PC-3 (cell line): Measurements from ENCODE around the gene TNNT2. TPM values are rescaled to one million over a fixed set of nuclear protein-coding genes. Genes with fewer than 3 reads are reported as not detected.
A peak's percentile ranks its signal among the peaks of the same experiment; 100 is the strongest.

ENCODE experiments used
- ATAC-seq: fragments of 200-7000 bp; cut with Tn5 transposase; 2 replicates; pipeline ENCODE4 v1.9.1; 2020; ENCODE audit warnings: mild to moderate bottlenecking, moderate library complexity
- BruUV-seq: library from RNA; stranded (reverse); fragments of 400-500 nt; replicated peaks from 2 replicates; lab custom pipeline; 2021; lab: Mats Ljungman, UMichigan
- CTCF ChIA-PET: fragments of 300-600 bp; sonication (Branson Sonifier 250); formaldehyde crosslinking; loops from one replicate; lab custom pipeline; 2022; ENCODE audit warnings: antibody characterized with exemption; lab: Charles Lee
- POLR2A ChIA-PET: fragments of 300-600 bp; sonication (Branson Sonifier 250); formaldehyde crosslinking; loops from one replicate; lab custom pipeline; 2022; ENCODE audit warnings: antibody characterized with exemption; ENCODE audit not compliant: unreplicated experiment; lab: Charles Lee
- DNase-seq: peaks from one replicate; pipeline ENCODE4 v3.0.0-alpha.2; 2015
- H2AFZ ChIP-seq: fragments of 300-600 bp; sonication (generic); 2 replicates; pipeline ENCODE4 v1.6.0; 2016; ENCODE audit warnings: antibody characterized with exemption, low read length
- H3F3A ChIP-seq: fragments of 300-600 bp; sonication (generic); one replicate; pipeline ENCODE4 v1.6.0; 2017; ENCODE audit warnings: antibody characterized with exemption, low read length, control low read depth, mild to moderate bottlenecking; ENCODE audit not compliant: unreplicated experiment
- H3K27ac ChIP-seq: fragments of 300-600 bp; sonication (generic); 2 replicates; pipeline ENCODE4 v1.5.1; 2016; ENCODE audit warnings: mild to moderate bottlenecking, low read length
- H3K27me3 ChIP-seq: fragments of 300-600 bp; sonication (generic); 2 replicates; pipeline ENCODE4 v1.6.1; 2016; ENCODE audit warnings: low read length, mixed read lengths
- H3K36me3 ChIP-seq: fragments of 300-600 bp; sonication (generic); 2 replicates; pipeline ENCODE4 v1.6.1; 2016; ENCODE audit warnings: low read depth, mixed run types, low read length, mixed read lengths
- H3K4me1 ChIP-seq: fragments of 300-600 bp; sonication (generic); 2 replicates; pipeline ENCODE4 v1.5.1; 2016; ENCODE audit warnings: low read length; ENCODE audit not compliant: insufficient read depth
- H3K4me2 ChIP-seq: fragments of 300-600 bp; sonication (generic); 2 replicates; pipeline ENCODE4 v1.6.0; 2016; ENCODE audit warnings: low read length
- H3K4me3 ChIP-seq: fragments of 300-600 bp; sonication (generic); 2 replicates; pipeline ENCODE4 v1.5.1; 2016; ENCODE audit warnings: mild to moderate bottlenecking, low read length, mixed read lengths
- H3K79me2 ChIP-seq: fragments of 300-600 bp; sonication (generic); 2 replicates; pipeline ENCODE4 v1.6.1; 2017; ENCODE audit warnings: low read length, mixed read lengths
- H3K9ac ChIP-seq: fragments of 300-600 bp; sonication (generic); 2 replicates; pipeline ENCODE4 v1.6.0; 2016; ENCODE audit warnings: mild to moderate bottlenecking, low read length
- H3K9me2 ChIP-seq: fragments of 300-600 bp; sonication (generic); replicated peaks from 2 replicates; pipeline ENCODE4 v1.6.1; 2016; ENCODE audit warnings: mixed run types, low read length, mixed read lengths
- H3K9me3 ChIP-seq: fragments of 300-600 bp; sonication (generic); 2 replicates; pipeline ENCODE4 v1.6.1; 2016; ENCODE audit warnings: low read length, mixed read lengths
- H4K20me1 ChIP-seq: fragments of 300-600 bp; sonication (generic); 2 replicates; pipeline ENCODE4 v1.6.1; 2016; ENCODE audit warnings: low read length, mixed read lengths
- EZH2 ChIP-seq: fragments of 300-600 bp; sonication (generic); IDR thresholded peaks from one replicate; pipeline ENCODE4 v1.6.1; 2017; ENCODE audit warnings: antibody characterized with exemption, mild to moderate bottlenecking, low read length; ENCODE audit not compliant: unreplicated experiment
- EZH2phosphoT487 ChIP-seq: fragments of 300-600 bp; sonication (generic); IDR thresholded peaks from 2 replicates; pipeline ENCODE4 v1.6.1; 2018; ENCODE audit warnings: mild to moderate bottlenecking, antibody characterized with exemption, low read length, borderline replicate concordance
- intact Hi-C: fragments of 100-400 bp; cut with micrococcal nuclease; formaldehyde crosslinking; loops from 2 replicates; pipeline ENCODE4 v1.9.0; 2023
- total RNA-seq: library from RNA; depleted of rRNA; stranded (reverse); fragments of >200 nt; gene quantifications from 2 replicates; pipeline ENCODE4 v1.2.3, GENCODE V29; 2014; rRNA removed
- TF ChIP-seq, protein P1 (sequence below): fragments of 300-600 bp; sonication (generic); conservative IDR thresholded peaks from 2 replicates; pipeline ENCODE4 v1.5.1; 2017; ENCODE audit warnings: antibody characterized with exemption, low read depth, mild to moderate bottlenecking, low read length

TNNT2 gene
- total RNA-seq, 1 experiment from 2014 or later, result 1.1 TPM

DNA sequence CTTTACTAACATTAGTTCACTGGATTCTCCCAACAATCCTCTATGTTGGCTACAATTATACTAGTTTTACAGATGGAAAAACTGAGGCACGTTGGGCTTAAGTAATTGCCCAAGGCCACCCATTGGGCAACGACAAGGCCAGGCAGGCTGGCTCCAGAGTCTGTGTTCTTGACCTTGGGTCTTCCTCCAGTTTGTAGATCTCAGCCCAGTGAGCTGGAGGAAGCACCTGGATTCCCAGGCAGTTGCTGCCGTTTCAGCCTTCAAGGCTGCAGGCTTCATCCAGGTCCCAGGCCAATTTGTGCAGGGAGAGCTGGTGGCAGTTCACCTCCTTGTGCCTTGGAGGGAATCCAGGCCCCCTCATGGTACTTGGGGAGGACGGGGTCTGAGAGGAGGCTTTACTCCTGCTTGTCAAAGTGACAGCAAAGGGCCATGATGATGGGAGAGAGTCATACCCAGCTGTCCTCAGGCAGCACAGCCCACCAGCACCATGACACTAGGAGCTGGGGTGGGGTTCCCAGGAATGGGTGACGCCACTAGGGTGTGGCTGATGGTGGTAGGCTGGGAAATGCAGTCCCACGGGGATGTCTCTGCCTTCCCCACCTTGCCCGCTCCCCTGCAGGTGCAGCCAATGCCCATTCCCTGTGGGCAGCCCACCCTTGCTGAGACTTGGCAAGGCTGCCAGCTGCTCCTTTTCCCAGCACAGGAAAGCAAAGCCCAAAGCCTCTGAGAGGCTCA lies 67.1 kb downstream of the TNNT2 start:
- POLR2A ChIA-PET, result interaction anchor here (0.5 to 3.7 kb wide), 4 partner anchors 22 to 44 kb away, joined by 3 to 17 read pairs (median 8); partner anchors contain the start of gene PKP1
- no peak overlapping the region for H3K4me3 ChIP-seq

DNA sequence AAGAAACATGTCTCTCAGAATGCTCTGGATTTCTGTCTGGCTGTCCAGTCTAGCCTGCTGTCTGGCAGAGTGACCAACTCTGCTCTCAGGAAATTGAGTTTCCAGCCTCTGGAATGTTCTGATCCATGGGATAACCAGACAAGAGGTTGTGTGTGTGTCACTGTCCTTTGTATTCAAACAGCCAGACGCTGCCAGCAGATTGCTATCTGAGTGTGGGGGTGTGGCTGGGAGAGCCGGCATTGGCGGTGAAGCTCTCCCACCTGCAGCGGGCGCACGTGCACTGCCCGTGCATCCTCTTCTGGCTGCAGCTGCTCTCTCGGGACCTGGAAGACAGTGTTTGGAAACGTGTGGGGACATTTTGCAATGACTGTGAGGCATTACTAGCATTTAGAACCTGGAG lies 68.1 kb downstream of the TNNT2 start:
- Histone ChIP-seq H3K27ac (peak overlapping the region; percentile 89), H3K9ac (peak overlapping the region; percentile 83), H3K4me2 (peak overlapping the region; percentile 74), H3K9me3 (no peaks in the 10 kb centered on the region), H3K79me2 (peaks cover 83% of the 10 kb centered on the region), H3K9me2 (no peaks in the 10 kb centered on the region), H3K27me3 (no peaks in the 10 kb centered on the region), H3F3A (peaks cover 14% of the 10 kb centered on the region), H3K36me3 (peaks cover 39% of the 10 kb centered on the region), H4K20me1 (no peaks in the 10 kb centered on the region), H3K4me1 (peaks cover 72% of the 10 kb centered on the region), H2AFZ (no peak overlapping the region), H3K4me3 (0 out of 2 replicates have a peak overlapping the region, but pooled peaks have one; percentile 1)
- no peak for TF ChIP-seq EZH2
- TF ChIP-seq, protein P1, sequence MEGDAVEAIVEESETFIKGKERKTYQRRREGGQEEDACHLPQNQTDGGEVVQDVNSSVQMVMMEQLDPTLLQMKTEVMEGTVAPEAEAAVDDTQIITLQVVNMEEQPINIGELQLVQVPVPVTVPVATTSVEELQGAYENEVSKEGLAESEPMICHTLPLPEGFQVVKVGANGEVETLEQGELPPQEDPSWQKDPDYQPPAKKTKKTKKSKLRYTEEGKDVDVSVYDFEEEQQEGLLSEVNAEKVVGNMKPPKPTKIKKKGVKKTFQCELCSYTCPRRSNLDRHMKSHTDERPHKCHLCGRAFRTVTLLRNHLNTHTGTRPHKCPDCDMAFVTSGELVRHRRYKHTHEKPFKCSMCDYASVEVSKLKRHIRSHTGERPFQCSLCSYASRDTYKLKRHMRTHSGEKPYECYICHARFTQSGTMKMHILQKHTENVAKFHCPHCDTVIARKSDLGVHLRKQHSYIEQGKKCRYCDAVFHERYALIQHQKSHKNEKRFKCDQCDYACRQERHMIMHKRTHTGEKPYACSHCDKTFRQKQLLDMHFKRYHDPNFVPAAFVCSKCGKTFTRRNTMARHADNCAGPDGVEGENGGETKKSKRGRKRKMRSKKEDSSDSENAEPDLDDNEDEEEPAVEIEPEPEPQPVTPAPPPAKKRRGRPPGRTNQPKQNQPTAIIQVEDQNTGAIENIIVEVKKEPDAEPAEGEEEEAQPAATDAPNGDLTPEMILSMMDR, result peak; percentile 81
- no peak for TF ChIP-seq EZH2phosphoT487
- ChIA-PET CTCF (interaction anchor here (1.0 to 2.9 kb wide), 3 partner anchors 20 to 38 kb away, joined by 3 to 14 read pairs (median 10); partner anchors contain the start of gene PKP1), POLR2A (interaction anchor here (0.6 to 3.7 kb wide), 4 partner anchors 21 to 43 kb away, joined by 7 to 20 read pairs (median 18); partner anchors contain the start of gene PKP1)
- intact Hi-C loops, result loop anchor here (1.0 to 2.0 kb wide), 2 partner anchors 35 to 37 kb away; no protein-coding TSS in a partner anchor
- peak; percentile 37 for ATAC-seq
- no TSS peak for BruUV-seq
- peak; percentile 100 for DNase-seq

More for the DNA sequence above, 67.1 kb downstream of the TNNT2 start:
- Histone ChIP-seq H3F3A (peaks cover 14% of the 10 kb centered on the region), H3K27ac (peak overlapping the region; percentile 89), H2AFZ (no peak overlapping the region), H3K27me3 (no peaks in the 10 kb centered on the region), H3K9me3 (no peaks in the 10 kb centered on the region), H3K9ac (peak overlapping the region; percentile 75), H3K79me2 (peaks cover 72% of the 10 kb centered on the region), H3K36me3 (peaks cover 42% of the 10 kb centered on the region), H3K9me2 (no peaks in the 10 kb centered on the region), H3K4me2 (peak overlapping the region; percentile 74), H4K20me1 (no peaks in the 10 kb centered on the region), H3K4me1 (peaks cover 70% of the 10 kb centered on the region)
- DNase-seq (no peak), ATAC-seq (peak; percentile 1)
- TSS peak; percentile 31 for BruUV-seq
- TF ChIP-seq EZH2phosphoT487 (no peak), EZH2 (no peak)
- TF ChIP-seq, protein P1, result no peak
- intact Hi-C loops, result no loop called here
- CTCF ChIA-PET, result interaction anchor here (1.4 to 2.9 kb wide), 2 partner anchors 21 to 37 kb away, joined by 3 to 10 read pairs; no protein-coding TSS in a partner anchor

Other genes starting within 250 kb of the TNNT2 start
- gene TMEM9, start 223.2 kb downstream of the TNNT2 start, total RNA-seq, result 428 and 435 TPM in 2 replicates
- gene IGFN1, start 186.9 kb downstream of the TNNT2 start, total RNA-seq, result 0.04 and 0.63 TPM in 2 replicates
- 211 and 259 TPM in 2 replicates for gene PKP1, start 94.2 kb downstream of the TNNT2 start, total RNA-seq
- gene LAD1, start 21.6 kb upstream of the TNNT2 start, total RNA-seq, result 310 and 381 TPM in 2 replicates
- gene TNNI1, start 44.0 kb upstream of the TNNT2 start, total RNA-seq, result not detected in 2 replicates
- 216 and 349 TPM in 2 replicates for gene PHLDA3, start 91.5 kb upstream of the TNNT2 start, total RNA-seq
- gene CSRP1, start 129.4 kb upstream of the TNNT2 start, total RNA-seq, result 147 and 189 TPM in 2 replicates
- gene NAV1, start 161.4 kb upstream of the TNNT2 start, total RNA-seq, result 2.6 and 6.5 TPM in 2 replicates